Body of pancreas (tissue), 4 donors: ENCODE measurements around the gene IL1R2. TPM values are rescaled to one million over a fixed set of nuclear protein-coding genes. Genes with fewer than 3 reads are reported as not detected.

Experiments used
- ATAC-seq: fragments of 150-250 bp; one replicate; pipeline ENCODE4 v1.9.1; 2016
- DNase-seq, 4 donors: peaks; one replicate each; pipeline ENCODE4 v3.0.0-alpha.2; 2019
- H3K27ac ChIP-seq, 4 donors: fragments of 200-600 bp; sonication (generic); 1 replicate in 3 of 4; 2 replicates in 1 of 4; pipeline versions ENCODE4 v1.5.1 to v1.6.1; 2016 to 2019; ENCODE audit warnings: mild to moderate bottlenecking in 1 of 4, mixed read lengths in 1 of 4, moderate library complexity in 1 of 4
- H3K27me3 ChIP-seq, 2 donors: fragments of 200-600 bp; sonication (generic); one replicate each; pipeline ENCODE4 v1.6.0; 2016; ENCODE audit warnings: mild to moderate bottlenecking in 1 of 2
- H3K36me3 ChIP-seq, 2 donors: fragments of 200-600 bp; sonication (generic); replicated peaks in 1 of 2; 2 replicates each; pipeline ENCODE4 v1.5.1; 2016; ENCODE audit warnings: low read depth in 2 of 2; ENCODE audit not compliant: insufficient read depth in 1 of 2
- H3K4me1 ChIP-seq: fragments of 200-600 bp; sonication (generic); one replicate; pipeline ENCODE4 v1.6.0; 2016
- H3K4me3 ChIP-seq, 2 donors: fragments of 200-600 bp; sonication (generic); 1 replicate in 1 of 2; 2 replicates in 1 of 2; pipeline ENCODE4 v1.5.1; 2016 to 2019
- H3K9me3 ChIP-seq, 3 donors: fragments of 200-600 bp; sonication (generic); 1 replicate in 2 of 3; 2 replicates in 1 of 3; pipeline ENCODE4 v1.5.1; 2016
- CTCF ChIP-seq, 7 experiments: fragments of 450-650 bp in 4 of 7; fragments of 200-600 bp in 3 of 7; sonication (generic) in 3 of 7; IDR thresholded peaks; one replicate each; pipeline ENCODE4 v1.5.1; 2016 to 2019; ENCODE audit warnings: antibody characterized with exemption in 7 of 7
- POLR2A ChIP-seq, 3 donors: fragments of 450-650 bp; IDR thresholded peaks; one replicate each; pipeline ENCODE4 v1.6.1; 2016; ENCODE audit warnings: antibody characterized with exemption in 3 of 3, mild to moderate bottlenecking in 2 of 3
- WGBS, 2 donors: methylation state at CpG; one replicate each; pipeline ENCODE4 v1.1.5; 2017; 5-methylcytosine and 5-hydroxymethylcytosine counted together
- intact Hi-C: fragments of 100-400 bp; cut with DNase I; formaldehyde crosslinking; loops from one replicate; pipeline ENCODE4 v1.15.1; 2023
- total RNA-seq, 2 donors: library from RNA; depleted of rRNA; stranded (reverse); fragments of >200 nt; gene quantifications; one replicate each; pipeline ENCODE4 v1.1.0, GENCODE V29; 2016

The IL1R2 gene
- total RNA-seq, 2 donors from 2014 or later = 8.0 TPM; not detected in 1

GRCh38 chr2:102062802-102063201 lies 71.0 kb downstream of the IL1R2 start:
- TF ChIP-seq CTCF (IDR thresholded peaks at IDR 0.05) = no peak
- no peak for TF ChIP-seq POLR2A (IDR thresholded peaks at IDR 0.05)
- H3K36me3 ChIP-seq = no peaks in the 10 kb centered on the region
- DNase-seq (no peak), ATAC-seq (no peak)
- peak overlapping the region in 3 of 4 donors; percentile 70 to 87 (median 77) for H3K27ac ChIP-seq
- WGBS, 2 donors = 0 to 8% methylated on average over 3 of the region's 3 CpGs
- H3K27me3 ChIP-seq = no peaks in the 10 kb centered on the region
- H3K9me3 ChIP-seq = no peaks in the 10 kb centered on the region
- H3K4me3 ChIP-seq = no peak overlapping the region
- intact Hi-C loops = no loop called here
- H3K4me1 ChIP-seq = peaks cover 32% of the 10 kb centered on the region

GRCh38 chr2:102063487-102063911 lies 71.7 kb downstream of the IL1R2 start:
- WGBS, 2 donors = 34 to 35% methylated on average over 6 of the region's 6 CpGs
- no peaks in the 10 kb centered on the region for H3K9me3 ChIP-seq

GRCh38 chr2:102063941-102064678 lies 72.3 kb downstream of the IL1R2 start:
- peaks cover 33% of the 10 kb centered on the region for H3K4me1 ChIP-seq
- ATAC-seq = peak; percentile 91
- H3K4me3 ChIP-seq = no peak overlapping the region
- TF ChIP-seq CTCF (IDR thresholded peaks at IDR 0.05) (no peak), POLR2A (IDR thresholded peaks at IDR 0.05) (no peak)
- DNase-seq = peak; percentile 77 to 92 (median 86)
- intact Hi-C loops = no loop called here
- H3K27me3 ChIP-seq = no peaks in the 10 kb centered on the region
- H3K27ac ChIP-seq = peak overlapping the region; percentile 55 to 87 (median 74)
- 24 to 30% methylated on average over 8 to 9 of the region's 9 CpGs for WGBS, 2 donors
- H3K36me3 ChIP-seq = no peaks in the 10 kb centered on the region
- H3K9me3 ChIP-seq = no peaks in the 10 kb centered on the region

More at GRCh38 chr2:102063487-102063911, 71.7 kb downstream of the IL1R2 start:
- DNase-seq = peak; percentile 45 to 75 (median 51)
- peak; percentile 47 for ATAC-seq
- H3K4me3 ChIP-seq = no peak overlapping the region
- peak overlapping the region; percentile 55 to 87 (median 74) for H3K27ac ChIP-seq
- TF ChIP-seq POLR2A (IDR thresholded peaks at IDR 0.05) (no peak), CTCF (IDR thresholded peaks at IDR 0.05) (no peak)
- H3K36me3 ChIP-seq = no peaks in the 10 kb centered on the region
- intact Hi-C loops = no loop called here
- H3K4me1 ChIP-seq = peaks cover 32% of the 10 kb centered on the region
- H3K27me3 ChIP-seq = no peaks in the 10 kb centered on the region

- WGBS, 2 donors = 66 to 69% methylated on average over 17 of the region's 17 CpGs
- Histone ChIP-seq H3K4me3 (no peak overlapping the region), H3K9me3 (no peaks in the 10 kb centered on the region), H3K27ac (peak overlapping the region; percentile 6 to 87 (median 74)), H3K27me3 (no peaks in the 10 kb centered on the region), H3K36me3 (no peaks in the 10 kb centered on the region), H3K4me1 (peaks cover 42% of the 10 kb centered on the region)
- no peak for TF ChIP-seq CTCF (IDR thresholded peaks at IDR 0.05)
- no peak for TF ChIP-seq POLR2A (IDR thresholded peaks at IDR 0.05)
- DNase-seq (no peak), ATAC-seq (peak; percentile 22)
- intact Hi-C loops = no loop called here
These were observed 73.2 kb downstream of the IL1R2 start for GRCh38 chr2:102064679-102065674.
